ENCODE data around the gene PRKAG2. TPM values are rescaled to one million over a fixed set of nuclear protein-coding genes. Genes with fewer than 3 reads are reported as not detected.

The PRKAG2 gene
- total and polyA plus RNA-seq, 4 donors = 3.6 to 25.1 (median 16.8) TPM

GRCh38 chr7:151514461-151515275 lies 362.2 kb downstream of the PRKAG2 start:
- peaks cover 0 to 3% (median 0%) of the 10 kb centered on the region in 4 donors for H3K36me3 ChIP-seq (ENCODE audit: control insufficient read depth in 4 of 4, insufficient read depth in 3 of 4, low read depth in 1 of 4, low read length in 3 of 4)
- 92% methylated on average over 6 of the region's 6 CpGs for WGBS
- no peak overlapping the region for H3K9ac ChIP-seq (ENCODE audit: low read depth in 1 of 2, low read length in 2 of 2)
- H3K27ac ChIP-seq (ENCODE audit: low read depth in 1 of 2, low read length in 2 of 2) = no peak overlapping the region
- peaks cover 0 to 19% (median 10%) of the 10 kb centered on the region in 4 donors for H3K4me1 ChIP-seq (ENCODE audit: control insufficient read depth in 4 of 4, insufficient read depth in 4 of 4, low read length in 3 of 4)
- H3K9me3 ChIP-seq (ENCODE audit: control insufficient read depth in 4 of 4, low read length in 3 of 4) = no peaks in the 10 kb centered on the region
- no peaks in the 10 kb centered on the region for H3K27me3 ChIP-seq (ENCODE audit: control insufficient read depth in 4 of 4, insufficient read depth in 4 of 4, low read length in 3 of 4)
- TF ChIP-seq HNF4A (conservative IDR thresholded peaks at IDR 0.05) = no peak
- no peak for TF ChIP-seq JUND (IDR thresholded peaks at IDR 0.05)
- no peak for TF ChIP-seq RXRA (IDR thresholded peaks at IDR 0.05)
- TF ChIP-seq MAX (IDR thresholded peaks at IDR 0.05) = no peak
- no peak for TF ChIP-seq FOXA1 (IDR thresholded peaks at IDR 0.05)
- no peak for TF ChIP-seq ZBTB33 (IDR thresholded peaks at IDR 0.05)
- no peak for TF ChIP-seq FOXA2 (IDR thresholded peaks at IDR 0.05)
- TF ChIP-seq REST (IDR thresholded peaks at IDR 0.05) = no peak
- no peak for TF ChIP-seq TAF1 (conservative IDR thresholded peaks at IDR 0.05)
- TF ChIP-seq ATF3 (IDR thresholded peaks at IDR 0.05) = no peak
- TF ChIP-seq EGR1 (IDR thresholded peaks at IDR 0.05; ENCODE audit: low read depth in 2 of 2) = no peak
- TF ChIP-seq SP1 (IDR thresholded peaks at IDR 0.05) = no peak
- no peak for TF ChIP-seq HNF4G (IDR thresholded peaks at IDR 0.05)
- TF ChIP-seq YY1 (IDR thresholded peaks at IDR 0.05) = no peak
- no peak for TF ChIP-seq CTCF (IDR thresholded peaks at IDR 0.05; ENCODE audit: low read depth, low read length, missing input control)
- no peak overlapping the region for H3K4me3 ChIP-seq (ENCODE audit: low read depth in 1 of 3, low read length in 3 of 3)
- no peak for DNase-seq (ENCODE audit: low spot score)
